GM19372 (cell line): ENCODE measurements around the gene TMEM132D.

Experiments used
- ATAC-seq: cut with Tn5 transposase; IDR thresholded peaks from one replicate; pipeline ENCODE4 v1.9.1; 2021; ENCODE audit warnings: mild to moderate bottlenecking, low read depth, moderate library complexity; ENCODE audit not compliant: unreplicated experiment

The TMEM132D gene

GRCh38 chr12:129827102-129827865, 76.5 kb downstream of the TMEM132D start:
- ATAC-seq = no peak

GRCh38 chr12:129826273-129826672, 77.6 kb downstream of the TMEM132D start:
- ATAC-seq = no peak

DNA sequence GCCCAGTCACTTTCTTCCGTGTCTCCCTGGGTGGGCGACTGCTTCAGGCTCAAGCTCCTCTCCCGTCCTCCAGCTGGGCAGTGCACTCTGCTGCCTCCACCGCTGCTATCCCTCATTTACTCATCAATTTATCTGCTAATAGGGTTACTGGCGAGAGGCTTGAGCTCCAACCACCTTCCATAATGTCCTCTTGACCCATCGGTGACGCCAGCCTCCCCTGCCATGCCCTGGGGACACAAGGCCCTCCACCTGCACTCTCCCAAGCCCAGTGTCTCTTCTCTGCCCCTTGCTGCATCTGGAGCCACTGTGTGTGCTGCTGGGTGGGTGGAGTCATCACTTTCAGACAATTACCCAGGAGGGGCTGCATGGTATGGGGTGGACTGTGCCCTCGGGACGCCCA, 78.5 kb downstream of the TMEM132D start:
- ATAC-seq = no peak

- ATAC-seq = no peak
Measured at GRCh38 chr12:129821964-129822363, 81.9 kb downstream of the TMEM132D start.

- ATAC-seq = no peak
Measured at GRCh38 chr12:129819391-129819790, 84.4 kb downstream of the TMEM132D start.

- no peak for ATAC-seq
Measured at GRCh38 chr12:129815846-129816245, 88.0 kb downstream of the TMEM132D start.

GRCh38 chr12:129811963-129812362, 91.9 kb downstream of the TMEM132D start:
- ATAC-seq = no peak

DNA sequence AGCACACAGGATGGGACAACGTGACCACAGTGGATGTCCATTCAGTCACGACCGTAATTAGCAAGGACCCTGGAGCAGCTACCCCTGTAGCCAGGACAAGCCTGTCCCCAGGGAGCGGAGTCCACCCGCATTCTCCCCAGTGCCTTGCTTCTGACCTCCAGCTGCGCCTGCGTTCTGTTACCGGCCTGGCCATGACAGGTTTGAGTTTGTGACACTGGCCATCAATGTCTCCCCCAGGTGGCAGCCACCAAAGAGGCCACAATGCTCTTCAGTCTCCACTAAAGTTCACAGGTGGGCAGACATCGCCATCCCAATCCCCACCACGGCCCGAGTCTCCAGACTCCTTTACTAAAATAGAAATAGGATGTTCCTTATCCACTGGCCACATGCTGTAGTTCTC, 96.7 kb downstream of the TMEM132D start:
- ATAC-seq = no peak

DNA sequence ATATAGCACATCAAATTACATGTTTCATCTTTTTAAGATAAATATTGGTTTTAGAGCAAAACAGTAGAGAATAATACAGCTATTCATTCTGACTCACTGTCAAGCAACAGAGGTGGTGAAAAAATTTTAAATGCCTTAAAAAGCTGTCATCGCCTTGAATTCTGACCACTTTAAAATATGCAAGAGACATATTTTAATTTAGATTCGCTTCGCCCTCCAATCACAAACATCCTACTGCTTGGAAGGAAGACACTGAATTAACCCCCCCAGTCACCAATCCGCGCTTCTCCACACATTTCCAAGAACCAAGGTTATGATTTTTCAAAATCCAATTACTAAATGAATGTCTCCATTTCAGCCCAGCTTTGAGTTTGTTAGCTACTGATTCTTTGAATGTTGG, 112.4 kb downstream of the TMEM132D start:
- ATAC-seq = no peak

GRCh38 chr12:129790930-129791329, 112.9 kb downstream of the TMEM132D start:
- no peak for ATAC-seq

DNA sequence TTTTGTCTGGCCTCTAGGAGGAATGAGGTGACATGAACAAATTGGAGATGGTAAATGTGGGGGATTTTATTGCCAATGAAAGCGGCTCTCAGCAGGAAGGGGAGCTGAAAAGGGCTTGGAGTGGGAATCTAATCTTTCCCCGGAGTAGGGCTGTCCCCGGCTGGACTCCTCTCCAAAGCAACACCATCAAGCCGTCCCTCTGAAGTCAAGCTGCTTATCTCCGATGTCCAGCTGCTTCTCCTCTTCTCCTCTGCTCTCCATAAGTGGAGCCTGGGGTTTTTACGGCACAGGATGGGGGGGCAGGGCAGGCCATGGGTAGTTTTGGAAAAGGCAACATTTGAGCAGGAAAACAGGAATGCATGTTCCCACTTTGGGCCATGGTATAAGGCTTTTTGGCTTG, 113.5 kb downstream of the TMEM132D start:
- ATAC-seq = no peak

DNA sequence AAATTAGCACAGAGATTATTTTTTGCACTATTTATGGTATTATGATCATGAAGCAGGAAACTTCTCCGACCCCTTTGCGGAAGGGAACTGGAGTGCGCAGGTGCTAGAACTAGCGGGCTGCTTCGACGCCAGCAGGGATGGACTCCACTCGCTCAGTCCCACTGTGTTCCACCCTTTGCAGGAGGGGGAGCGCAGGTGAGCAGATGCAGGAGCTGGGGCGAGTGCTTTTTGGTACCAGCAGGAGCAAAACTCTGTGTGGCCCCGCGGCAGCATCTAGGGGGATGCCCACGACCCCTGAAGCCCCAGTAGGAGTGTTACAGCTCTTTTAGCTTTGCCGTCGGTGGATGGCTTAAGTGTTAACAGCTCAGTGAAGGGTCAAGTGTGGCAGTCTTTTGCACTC, 113.9 kb downstream of the TMEM132D start:
- ATAC-seq = no peak

DNA sequence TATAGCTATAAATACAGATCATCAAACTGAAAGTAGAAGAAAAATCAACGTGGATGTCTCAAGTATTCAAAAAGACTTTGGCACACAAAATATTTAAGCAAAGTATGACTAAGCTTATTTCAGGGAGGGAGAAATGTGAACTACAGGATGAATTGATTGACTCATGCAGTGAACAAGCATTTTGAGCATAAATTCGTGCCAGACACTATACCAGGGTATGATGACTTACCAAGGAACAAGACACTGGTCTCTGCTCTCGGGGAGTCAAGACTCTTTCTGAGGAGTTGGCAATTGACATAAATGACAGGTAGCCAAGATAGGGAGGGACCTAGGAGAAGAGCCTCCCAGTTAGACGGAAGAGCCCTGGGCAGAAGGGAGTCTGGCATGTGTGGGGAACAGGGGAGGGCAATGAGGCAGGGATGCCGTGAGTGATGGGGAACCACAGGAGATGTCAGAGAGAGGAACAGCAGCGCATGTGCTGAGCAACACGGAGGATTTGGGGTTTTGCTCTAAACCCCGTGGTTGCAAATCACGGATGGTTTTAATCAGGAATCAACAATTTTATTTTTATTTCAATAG, 115.2 kb downstream of the TMEM132D start:
- no peak for ATAC-seq

DNA sequence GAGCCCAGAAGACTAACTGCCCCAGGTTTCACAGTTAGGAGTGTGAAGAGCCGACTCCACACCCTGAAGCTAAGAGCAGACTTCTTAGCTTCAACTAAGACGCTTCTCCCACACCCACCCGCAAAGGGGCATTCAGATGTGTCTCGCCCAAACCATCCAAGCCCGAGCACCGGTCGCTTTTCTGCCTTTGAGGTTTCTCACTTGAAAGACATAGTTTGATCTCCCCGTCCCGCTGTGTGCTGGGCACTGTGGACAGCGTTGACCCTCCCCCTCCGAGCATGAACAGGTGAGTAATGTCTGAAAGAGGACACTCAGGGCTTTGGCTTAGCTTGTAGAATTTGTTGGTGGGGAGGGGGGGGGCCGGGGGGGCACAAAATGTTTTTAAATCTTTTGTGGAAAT, 123.8 kb downstream of the TMEM132D start:
- no peak for ATAC-seq

DNA sequence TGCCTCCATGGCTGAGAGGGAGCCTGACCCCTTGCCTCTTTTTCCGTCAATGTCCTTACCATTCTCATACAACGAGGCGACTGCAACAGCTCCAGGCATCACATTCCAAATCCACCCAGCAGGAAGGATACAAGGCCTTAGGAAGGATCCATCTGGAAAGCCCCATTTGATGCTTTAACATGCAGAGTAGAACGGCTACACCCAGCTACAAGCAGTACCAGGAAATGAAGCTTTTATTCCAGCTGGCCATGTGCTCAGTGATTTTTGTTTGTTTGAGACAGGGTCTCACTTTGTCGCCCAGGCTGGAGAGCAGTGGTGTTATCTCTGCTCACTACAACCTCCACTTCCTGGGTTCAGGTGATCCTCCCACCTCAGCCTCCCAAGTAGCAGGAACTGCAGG, 124.8 kb downstream of the TMEM132D start:
- no peak for ATAC-seq

DNA sequence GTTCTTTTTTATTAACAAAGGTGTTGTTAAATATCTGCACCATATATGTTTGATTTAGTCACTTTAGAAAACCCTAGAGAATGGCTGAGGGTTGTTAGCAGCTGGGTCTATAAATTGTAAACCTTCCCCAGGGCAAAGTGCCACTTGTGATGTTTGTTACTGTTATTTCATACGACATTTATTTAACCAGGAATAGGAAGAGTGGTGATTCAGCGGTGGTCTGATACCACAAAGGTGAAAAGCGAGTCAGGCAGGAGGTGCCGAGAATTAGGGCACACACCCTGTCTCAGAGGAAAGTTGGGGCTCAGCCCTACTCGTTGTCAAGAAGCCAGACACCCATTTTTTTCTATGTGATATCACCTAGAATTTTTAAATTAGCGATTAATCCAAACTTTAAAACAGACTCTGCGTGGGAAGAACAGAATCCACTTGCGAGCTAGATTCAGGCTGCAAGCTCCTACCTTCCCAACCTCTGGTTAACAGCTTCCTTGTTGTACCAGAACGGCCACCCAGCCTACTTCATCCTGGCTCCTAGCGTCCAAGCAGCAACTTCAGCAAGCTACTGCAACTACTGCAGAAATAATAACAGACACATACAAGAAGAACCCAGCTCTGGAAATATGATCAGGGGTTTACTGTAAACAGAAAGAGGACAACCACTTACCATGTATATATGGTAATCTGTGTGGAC, 126.7 kb downstream of the TMEM132D start:
- no peak for ATAC-seq

- no peak for ATAC-seq
Measured at GRCh38 chr12:129772501-129773493, 131.0 kb downstream of the TMEM132D start.

DNA sequence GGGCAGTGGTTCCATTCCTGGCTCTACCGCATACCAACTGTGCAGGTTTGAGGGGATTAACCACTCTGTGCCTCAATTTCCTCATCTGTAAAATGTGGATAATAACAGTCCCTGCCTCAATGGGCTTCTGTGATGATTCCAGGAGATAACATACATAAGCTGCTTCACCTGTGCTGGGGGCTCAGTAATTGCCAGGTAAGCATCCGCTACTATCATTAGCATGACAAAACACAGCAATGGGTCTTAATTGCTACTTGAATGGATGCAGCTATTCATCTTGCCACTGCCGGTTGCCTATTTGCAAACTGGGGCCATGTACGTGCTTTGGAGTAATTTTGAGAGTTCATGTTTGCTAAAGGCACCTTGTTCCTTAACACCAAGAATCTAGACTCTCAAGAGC, 132.6 kb downstream of the TMEM132D start:
- ATAC-seq = no peak

DNA sequence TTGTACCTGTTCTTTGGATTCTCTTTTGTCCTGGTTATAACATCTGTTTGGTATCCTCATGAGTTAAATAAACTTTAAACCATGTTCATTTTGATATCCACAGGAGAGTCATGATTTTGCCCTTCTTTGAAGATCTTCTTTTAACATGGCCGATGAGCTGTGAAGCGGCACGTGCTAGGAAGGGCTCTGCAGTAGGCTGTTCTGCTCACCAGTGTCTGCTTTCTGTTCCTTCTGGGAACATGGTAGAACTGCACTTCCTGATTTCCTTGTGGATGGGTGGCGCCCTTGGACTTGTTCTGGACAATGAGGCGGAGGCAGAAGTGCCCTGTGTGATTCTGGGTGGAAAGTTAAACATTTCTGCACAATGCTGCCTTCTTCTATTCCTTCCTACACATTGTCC, 138.1 kb downstream of the TMEM132D start:
- ATAC-seq = no peak

- no peak for ATAC-seq
Measured at GRCh38 chr12:129762436-129762835, 141.4 kb downstream of the TMEM132D start.

- no peak for ATAC-seq
Measured at GRCh38 chr12:129753586-129753985, 150.2 kb downstream of the TMEM132D start.
